Transverse colon (tissue), 4 donors: ENCODE results near the gene TEAD3. TPM values are rescaled to one million over a fixed set of nuclear protein-coding genes. Genes with fewer than 3 reads are reported as not detected.
A peak's percentile ranks its signal among the peaks of the same experiment; 100 is the strongest.

ENCODE experiments used
- DNase-seq: peaks from one replicate; pipeline ENCODE4 v3.0.0-alpha.2; 2019
- H3K27ac ChIP-seq, 4 donors: fragments of 200-600 bp; sonication (generic); 2 replicates each; pipeline ENCODE4 v1.5.1; 2016 to 2018; ENCODE audit warnings: inconsistent platforms in 4 of 4
- H3K27me3 ChIP-seq: fragments of 200-600 bp; sonication (generic); 2 replicates; pipeline ENCODE4 v1.5.1; 2017; ENCODE audit warnings: inconsistent platforms
- H3K36me3 ChIP-seq, 4 donors: fragments of 200-600 bp; sonication (generic); 2 replicates each; pipeline ENCODE4 v1.5.1; 2017 to 2019; ENCODE audit warnings: inconsistent platforms in 4 of 4
- H3K4me1 ChIP-seq, 4 donors: fragments of 200-600 bp; sonication (generic); 2 replicates each; pipeline ENCODE4 v1.5.1; 2017 to 2020; ENCODE audit warnings: inconsistent platforms in 4 of 4
- H3K4me3 ChIP-seq, 4 donors: fragments of 200-600 bp; sonication (generic); 1 replicate in 1 of 4; 2 replicates in 3 of 4; pipeline versions ENCODE4 v1.5.1 to v1.6.1; 2017 to 2019; ENCODE audit warnings: inconsistent platforms in 4 of 4
- H3K9me3 ChIP-seq, 2 donors: fragments of 200-600 bp; sonication (generic); 2 replicates each; pipeline ENCODE4 v1.5.1; 2017 to 2019; ENCODE audit warnings: inconsistent platforms in 2 of 2
- CTCF ChIP-seq, 5 experiments: fragments of 200-600 bp in 3 of 5; fragments of 450-650 bp in 2 of 5; sonication (generic) in 3 of 5; IDR thresholded peaks; 1 replicate in 2 of 5; 2 replicates in 3 of 5; pipeline ENCODE4 v1.5.1; 2016 to 2017; ENCODE audit warnings: antibody characterized with exemption in 5 of 5, inconsistent platforms in 3 of 5, mild to moderate bottlenecking in 2 of 5, moderate library complexity in 1 of 5
- EP300 ChIP-seq: sonication (generic); formaldehyde crosslinking; IDR thresholded peaks from one replicate; pipeline ENCODE4 v1.6.1; 2017; ENCODE audit warnings: antibody characterized with exemption, low read depth
- POLR2A ChIP-seq: fragments of 450-650 bp; IDR thresholded peaks from one replicate; pipeline ENCODE4 v1.6.1; 2016; ENCODE audit warnings: antibody characterized with exemption, mild to moderate bottlenecking, moderate library complexity
- POLR2AphosphoS5 ChIP-seq, 3 donors: sonication (generic); formaldehyde crosslinking; IDR thresholded peaks; one replicate each; pipeline ENCODE4 v1.6.1; 2016; ENCODE audit warnings: antibody characterized with exemption in 3 of 3
- WGBS, 2 donors: methylation state at CpG; one replicate each; pipeline ENCODE4 v1.1.5; 2018; ENCODE audit warnings: low coverage in 1 of 2; 5-methylcytosine and 5-hydroxymethylcytosine counted together
- in situ Hi-C, 4 donors: fragments of 200-750 bp; cut with MboI; loops; one replicate each; pipeline versions ENCODE4 v1.15.0 to v1.15.1; 2017; ENCODE audit warnings: low sequenced_read_pairs in 3 of 4, low pct_ligation_motif_present in 1 of 4, low pct_unique_long_range_greater_than_20kb in 1 of 4
- intact Hi-C: fragments of 100-400 bp; cut with DNase I; formaldehyde crosslinking; loops from one replicate; pipeline ENCODE4 v1.15.1; 2023; ENCODE audit warnings: low total_unique reads
- total RNA-seq, 4 donors: library from RNA; depleted of rRNA; stranded (reverse); fragments of >200 nt; gene quantifications; one replicate each; pipeline ENCODE4 v1.1.0, GENCODE V29; 2016

Gene TEAD3
- total RNA-seq, 4 donors from 2014 or later: 23.0 to 67.7 (median 25.3) TPM

GRCh38 chr6:35492974-35493284 lies 4.0 kb downstream of the TEAD3 start:
- H3K4me3 ChIP-seq: no peak overlapping the region
- no peak for DNase-seq
- in situ Hi-C loops: no loop called here
- H3K36me3 ChIP-seq: no peaks in the 10 kb centered on the region
- peaks cover 36 to 82% (median 71%) of the 10 kb centered on the region in 4 donors for H3K4me1 ChIP-seq
- no peaks in the 10 kb centered on the region for H3K9me3 ChIP-seq
- peak overlapping the region; percentile 94 to 99 (median 98) for H3K27ac ChIP-seq
- 52 to 66% methylated on average over 7 of the region's 7 CpGs for WGBS, 2 donors
- intact Hi-C loops: no loop called here
- TF ChIP-seq POLR2AphosphoS5 (IDR thresholded peaks at IDR 0.05) (no peak), POLR2A (no peak), CTCF (IDR thresholded peaks at IDR 0.05) (no peak), EP300 (no peak)
- peaks cover 7% of the 10 kb centered on the region for H3K27me3 ChIP-seq

DNA sequence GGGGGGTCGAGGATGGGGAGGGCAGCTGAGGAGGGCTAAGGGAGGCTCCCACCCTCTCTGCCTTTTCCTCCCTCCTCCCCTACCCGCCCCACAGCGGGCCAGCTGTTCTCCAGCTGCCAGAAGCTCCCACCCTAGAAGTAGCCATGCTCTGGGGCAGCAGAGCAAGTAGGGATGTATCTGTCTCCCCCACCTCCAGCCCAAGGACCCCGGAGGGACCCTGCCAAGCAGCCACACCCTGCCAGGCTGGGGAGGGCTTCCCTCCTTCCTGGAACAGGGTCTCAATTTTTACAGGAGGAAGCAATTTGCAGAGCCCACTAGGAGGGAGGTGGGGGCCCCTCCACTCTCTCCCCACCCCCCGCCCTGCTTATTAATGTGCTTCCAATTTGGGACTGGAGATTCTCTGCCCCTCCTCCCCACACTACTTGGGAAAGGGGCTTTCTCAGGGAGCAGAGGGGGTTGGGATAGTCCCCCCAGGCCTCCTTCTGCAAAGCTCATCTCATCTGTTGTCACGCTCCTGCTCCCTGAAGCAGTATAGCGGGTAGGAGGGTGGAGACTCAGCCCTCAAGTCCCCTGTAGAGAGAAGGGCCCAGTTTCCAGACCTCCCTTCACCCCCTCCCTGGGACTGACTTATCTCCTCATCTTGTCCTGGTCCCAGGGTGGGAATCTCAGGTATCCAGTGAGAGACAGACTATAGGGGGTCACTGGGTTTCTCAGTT lies 4.5 kb downstream of the TEAD3 start:
- peak overlapping the region in 1 of 4 donors; percentile 5 for H3K4me3 ChIP-seq
- H3K36me3 ChIP-seq: no peaks in the 10 kb centered on the region
- no peaks in the 10 kb centered on the region for H3K9me3 ChIP-seq
- no peak for DNase-seq
- in situ Hi-C loops: no loop called here
- H3K27me3 ChIP-seq: peaks cover 2% of the 10 kb centered on the region
- 47% methylated on average over 7 of the region's 7 CpGs; no CpG with 5 or more reads in 1 of the 2 donors for WGBS, 2 donors
- intact Hi-C loops: no loop called here
- peaks cover 41 to 82% (median 71%) of the 10 kb centered on the region in 4 donors for H3K4me1 ChIP-seq
- H3K27ac ChIP-seq: peak overlapping the region; percentile 94 to 99 (median 98)
- TF ChIP-seq EP300: no peak
- no peak for TF ChIP-seq CTCF (IDR thresholded peaks at IDR 0.05)
- no peak for TF ChIP-seq POLR2A
- TF ChIP-seq POLR2AphosphoS5 (IDR thresholded peaks at IDR 0.05): no peak

- no peak for TF ChIP-seq POLR2A
- TF ChIP-seq CTCF (IDR thresholded peaks at IDR 0.05): no peak
These were observed 5.2 kb downstream of the TEAD3 start for GRCh38 chr6:35491558-35492257.

GRCh38 chr6:35490821-35491557 lies 5.9 kb downstream of the TEAD3 start:
- intact Hi-C loops: no loop called here

More at GRCh38 chr6:35491558-35492257, 5.2 kb downstream of the TEAD3 start:
- H3K27me3 ChIP-seq: no peaks in the 10 kb centered on the region
- DNase-seq: no peak
- in situ Hi-C loops (no loop called here), intact Hi-C loops (no loop called here)
- H3K9me3 ChIP-seq: no peaks in the 10 kb centered on the region
- WGBS, 2 donors: 43% methylated on average over 4 of the region's 5 CpGs; no CpG with 5 or more reads in 1 of the 2 donors
- no peaks in the 10 kb centered on the region for H3K36me3 ChIP-seq
- peak overlapping the region in 1 of 4 donors; percentile 5 for H3K4me3 ChIP-seq
- peak overlapping the region; percentile 94 to 99 (median 98) for H3K27ac ChIP-seq
- peaks cover 48 to 88% (median 78%) of the 10 kb centered on the region in 4 donors for H3K4me1 ChIP-seq

More at GRCh38 chr6:35490821-35491557, 5.9 kb downstream of the TEAD3 start:
- in situ Hi-C loops: no loop called here
- no peak for TF ChIP-seq CTCF (IDR thresholded peaks at IDR 0.05)
- no peak for TF ChIP-seq EP300
- TF ChIP-seq POLR2A: no peak
- TF ChIP-seq POLR2AphosphoS5 (IDR thresholded peaks at IDR 0.05): no peak
- peak overlapping the region; percentile 94 to 99 (median 98) for H3K27ac ChIP-seq
- H3K36me3 ChIP-seq: no peaks in the 10 kb centered on the region
- 59 to 61% methylated on average over 5 to 8 of the region's 8 CpGs for WGBS, 2 donors
- DNase-seq: no peak
- H3K27me3 ChIP-seq: no peaks in the 10 kb centered on the region
- peaks cover 53 to 96% (median 85%) of the 10 kb centered on the region in 4 donors for H3K4me1 ChIP-seq
- H3K9me3 ChIP-seq: no peaks in the 10 kb centered on the region
- H3K4me3 ChIP-seq: peak overlapping the region in 2 of 4 donors; percentile 13 to 24
